GM18520 (cell line): ENCODE measurements around the gene SLC16A10.
"Not testable (repeated sequence)": the region's sequence is repeated elsewhere in the genome, so short reads cannot be mapped to it uniquely, and the experiment has no call there.

Experiments used
- ATAC-seq: cut with Tn5 transposase; IDR thresholded peaks from one replicate; pipeline ENCODE4 v1.9.1; 2021; ENCODE audit not compliant: unreplicated experiment

SLC16A10 gene, protein sequence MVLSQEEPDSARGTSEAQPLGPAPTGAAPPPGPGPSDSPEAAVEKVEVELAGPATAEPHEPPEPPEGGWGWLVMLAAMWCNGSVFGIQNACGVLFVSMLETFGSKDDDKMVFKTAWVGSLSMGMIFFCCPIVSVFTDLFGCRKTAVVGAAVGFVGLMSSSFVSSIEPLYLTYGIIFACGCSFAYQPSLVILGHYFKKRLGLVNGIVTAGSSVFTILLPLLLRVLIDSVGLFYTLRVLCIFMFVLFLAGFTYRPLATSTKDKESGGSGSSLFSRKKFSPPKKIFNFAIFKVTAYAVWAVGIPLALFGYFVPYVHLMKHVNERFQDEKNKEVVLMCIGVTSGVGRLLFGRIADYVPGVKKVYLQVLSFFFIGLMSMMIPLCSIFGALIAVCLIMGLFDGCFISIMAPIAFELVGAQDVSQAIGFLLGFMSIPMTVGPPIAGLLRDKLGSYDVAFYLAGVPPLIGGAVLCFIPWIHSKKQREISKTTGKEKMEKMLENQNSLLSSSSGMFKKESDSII

DNA sequence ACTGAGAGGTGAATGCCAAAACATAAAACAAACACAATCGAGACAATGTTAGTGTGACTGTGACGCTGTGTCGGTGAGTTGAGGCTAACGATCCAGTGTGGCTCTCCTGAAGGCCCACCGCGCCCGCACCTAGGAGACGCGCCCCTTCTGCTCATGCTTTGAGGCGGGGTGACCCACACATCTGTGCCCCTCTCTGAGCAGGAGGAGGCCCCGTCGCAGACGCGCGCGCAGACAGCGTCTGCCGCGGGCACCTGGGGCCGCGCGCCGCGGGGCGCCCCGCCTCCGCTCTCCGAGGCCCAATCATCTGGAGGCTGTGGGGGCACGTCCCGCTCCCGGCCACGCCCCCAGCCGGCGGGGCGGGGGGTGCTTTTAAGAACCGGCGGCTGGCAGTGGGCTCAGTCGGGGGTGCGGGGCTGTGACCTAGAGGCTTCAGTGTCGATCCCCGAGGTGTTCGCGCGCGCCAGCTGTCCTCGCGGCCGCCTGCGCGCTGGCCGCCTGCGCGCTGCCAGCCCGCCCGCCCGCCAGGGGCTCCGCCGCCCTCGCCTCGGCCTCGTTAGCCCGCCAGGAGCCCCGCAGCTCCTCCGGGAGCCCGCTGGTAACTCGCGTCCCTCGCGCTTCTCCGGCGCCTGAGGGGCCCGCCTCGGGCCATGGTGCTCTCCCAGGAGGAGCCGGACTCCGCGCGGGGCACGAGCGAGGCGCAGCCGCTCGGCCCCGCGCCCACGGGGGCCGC, at the start of gene SLC16A10:
TSS of gene SLC16A10 (plus strand) at position 398 of the 730 bp plus-strand sequence. CDS start at position 648, 250 bp downstream.
- peak; percentile 69 for ATAC-seq

DNA sequence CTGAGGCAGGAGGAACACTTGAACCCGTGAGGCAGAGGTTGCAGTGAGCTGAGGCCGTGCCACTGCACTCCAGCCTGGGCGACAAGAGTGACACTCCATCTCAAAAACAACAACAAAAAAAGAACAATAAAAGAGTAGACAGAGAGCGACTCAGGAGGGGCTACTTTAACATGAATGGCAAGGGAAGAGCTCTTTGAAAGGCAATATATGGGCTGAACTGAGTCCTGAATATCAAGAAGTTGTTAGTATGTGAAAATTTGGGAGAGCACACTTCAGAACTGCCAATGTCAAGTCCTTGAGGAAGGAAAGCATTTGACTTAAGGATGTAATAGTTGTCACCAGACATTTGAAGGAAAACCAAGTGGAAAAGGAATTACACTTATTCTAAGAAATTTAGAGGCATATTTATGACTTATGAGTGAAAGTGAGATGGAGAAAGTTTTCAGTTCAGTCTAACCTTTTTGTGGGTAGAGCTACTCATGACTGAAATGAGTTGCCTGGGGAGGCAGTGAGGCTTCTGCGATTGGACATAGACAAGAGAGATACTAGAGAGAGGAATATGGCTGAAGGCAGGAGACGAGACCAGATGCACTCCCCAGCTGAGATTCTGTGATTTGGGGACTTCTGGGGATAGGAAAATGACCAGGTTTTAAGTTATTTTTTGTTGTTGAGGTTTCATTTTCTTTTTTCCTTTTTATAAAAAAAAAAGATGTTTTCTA, 48.6 kb upstream of the SLC16A10 start:
- ATAC-seq, result no peak

DNA sequence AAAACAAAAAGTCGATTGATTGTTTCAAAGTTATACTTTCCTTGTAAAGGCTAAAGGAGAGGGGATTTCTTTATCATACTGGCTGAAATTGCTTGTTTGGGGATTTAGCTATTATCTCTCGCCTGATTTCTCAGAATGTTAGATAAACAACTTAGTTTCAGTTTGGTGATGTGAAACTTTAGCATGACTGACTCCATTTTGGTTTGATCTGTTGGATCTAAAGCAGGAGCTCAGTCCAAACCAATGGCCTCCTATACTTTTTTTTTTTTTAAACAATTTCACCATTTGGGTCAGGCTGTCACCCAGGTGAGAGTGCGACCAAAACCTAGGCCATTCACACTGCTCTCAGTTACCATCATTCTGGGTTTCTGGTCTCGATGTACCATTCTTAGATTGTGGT, 45.4 kb upstream of the SLC16A10 start:
- ATAC-seq, result no peak

DNA sequence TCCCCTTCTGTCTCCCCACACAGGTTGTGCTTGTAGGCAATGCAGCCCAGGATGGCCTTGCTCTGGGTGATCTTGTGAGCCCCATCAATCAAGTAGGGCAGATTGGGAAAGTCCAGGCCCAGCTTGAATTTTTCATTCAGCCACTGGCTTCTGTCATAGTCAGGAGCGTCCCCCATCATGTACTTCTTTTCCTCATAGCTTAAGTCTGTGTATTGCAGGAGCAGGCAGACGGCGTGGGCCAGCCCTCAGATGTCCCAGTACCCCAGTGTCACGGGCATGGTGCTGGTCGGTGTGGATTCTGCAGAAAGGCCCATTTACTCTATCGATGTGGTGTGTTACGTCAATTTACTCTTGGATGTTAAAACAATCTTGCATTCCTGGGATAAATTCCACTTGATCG, 40.1 kb upstream of the SLC16A10 start:
- no peak for ATAC-seq

DNA sequence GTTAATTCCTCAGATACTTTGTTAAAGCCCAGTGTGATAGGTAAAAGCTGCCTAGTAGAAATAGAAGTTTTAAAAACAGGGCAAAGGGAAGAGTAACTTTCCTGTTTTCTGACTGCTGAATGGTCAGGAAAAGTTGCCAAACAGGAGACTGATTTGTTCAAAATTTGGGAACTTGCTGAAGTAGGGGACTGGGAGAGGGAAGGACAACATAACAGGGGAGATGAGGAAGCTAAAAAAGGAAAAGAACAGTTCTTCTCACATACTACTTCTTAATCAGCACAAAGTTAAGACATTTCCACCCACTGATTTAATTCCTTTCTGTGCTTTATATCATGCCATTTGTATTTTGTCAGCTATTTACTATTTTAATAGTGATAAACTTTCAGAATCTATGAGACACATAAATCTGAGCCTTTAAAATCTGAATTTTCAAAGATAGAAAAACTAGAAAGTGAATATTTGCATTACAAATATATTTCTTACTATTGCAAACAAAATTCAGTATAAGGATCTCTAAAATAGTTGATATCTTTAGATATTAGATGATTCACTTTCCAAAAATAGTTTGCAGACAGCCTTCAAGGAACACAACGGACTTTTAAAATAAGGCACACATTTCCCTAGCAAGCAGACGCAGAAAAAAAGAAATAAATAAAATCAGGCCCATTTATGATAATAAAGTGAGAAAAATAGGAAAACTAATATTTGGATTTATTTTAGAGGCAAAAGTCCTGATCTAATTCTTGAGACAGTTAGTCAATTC, 36.9 kb upstream of the SLC16A10 start:
- no peak for ATAC-seq

DNA sequence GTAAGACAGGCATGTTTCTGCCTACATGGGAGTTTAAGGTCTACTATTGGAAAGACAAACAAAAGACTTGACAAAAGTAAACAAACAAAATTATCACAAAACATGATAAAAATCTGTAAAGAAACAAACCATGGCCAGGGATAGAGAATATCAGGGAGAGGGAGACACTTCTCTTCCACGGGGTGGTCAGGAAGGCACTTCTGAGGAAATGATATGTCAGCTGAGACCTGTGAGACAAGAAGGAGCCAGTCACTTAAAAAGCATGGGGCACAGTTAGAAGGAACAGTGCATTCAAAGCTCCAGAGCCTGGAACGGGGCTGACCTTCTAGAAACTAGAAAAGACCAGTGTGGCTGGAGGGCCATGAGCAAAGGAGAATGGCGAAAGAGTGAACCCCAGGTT, 35.1 kb upstream of the SLC16A10 start:
- ATAC-seq, result no peak

DNA sequence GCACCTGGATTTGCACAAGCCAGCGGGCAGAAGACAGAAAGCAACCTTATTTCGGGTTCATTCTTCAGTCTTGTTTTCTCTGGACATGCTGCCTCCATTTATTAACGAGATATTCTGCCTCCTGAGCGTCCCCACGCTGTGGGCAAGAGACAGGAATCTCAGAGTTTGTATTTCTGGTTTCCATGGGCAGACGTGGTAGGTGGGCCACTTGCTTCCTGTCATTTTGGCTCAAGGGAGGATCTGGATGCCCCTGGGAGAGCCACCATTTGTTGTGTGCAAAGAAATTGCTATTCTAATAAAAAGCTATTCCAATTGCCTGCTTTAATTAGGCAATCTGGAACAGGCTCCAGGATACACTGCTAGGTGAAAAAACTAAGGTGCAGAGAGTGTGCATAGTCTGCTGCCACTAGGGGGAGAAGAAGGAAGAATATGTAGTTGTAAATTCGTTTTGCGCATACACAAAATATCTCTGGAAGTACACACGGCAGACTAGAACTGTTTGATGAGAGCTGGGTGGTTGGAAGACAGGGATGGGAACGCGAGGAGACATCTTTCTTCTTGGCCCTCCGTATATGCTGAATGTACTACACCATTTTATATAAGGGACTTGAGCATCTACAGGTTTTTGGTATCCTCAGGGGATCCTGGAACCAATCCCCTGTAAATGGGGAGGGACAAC, 30.1 kb upstream of the SLC16A10 start:
- ATAC-seq, result no peak

DNA sequence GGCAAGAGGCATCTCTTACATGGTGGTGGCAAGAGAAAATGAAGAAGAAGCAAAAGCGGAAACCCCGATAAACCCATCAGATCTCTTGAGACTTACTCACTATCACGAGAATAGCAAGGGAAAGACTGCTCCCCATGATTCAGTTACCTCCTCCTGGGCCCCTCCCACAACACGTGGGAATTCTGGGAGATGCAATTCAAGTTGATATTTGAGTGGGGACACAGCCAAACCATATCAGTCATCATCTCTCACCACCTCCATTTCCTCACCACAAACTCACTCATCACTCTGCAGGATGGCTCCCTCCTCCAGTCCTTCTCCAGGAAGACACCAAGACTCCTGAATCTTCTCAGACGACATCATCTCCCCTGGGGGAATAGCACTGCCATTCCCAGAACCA, 25.8 kb upstream of the SLC16A10 start:
- ATAC-seq, result no peak

DNA sequence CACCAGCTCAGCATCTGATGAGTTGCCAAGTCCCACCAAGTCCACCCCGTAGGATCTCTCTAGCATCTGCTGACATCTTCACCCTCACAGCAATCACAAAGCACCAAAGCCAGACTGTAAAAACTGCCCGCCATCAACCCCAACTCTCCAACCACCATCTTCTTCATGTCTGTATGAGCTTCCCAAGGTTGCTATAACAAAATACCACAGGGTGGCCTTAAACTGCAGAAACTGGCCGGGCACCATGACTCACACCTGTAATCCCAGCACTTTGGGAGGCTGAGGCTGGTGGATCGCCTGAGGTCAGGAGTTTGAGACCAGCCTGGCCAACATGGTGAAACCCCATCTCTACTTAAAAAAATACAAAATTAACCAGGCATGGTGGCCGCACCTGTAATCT, 25.3 kb upstream of the SLC16A10 start:
- not testable (repeated sequence) for ATAC-seq

DNA sequence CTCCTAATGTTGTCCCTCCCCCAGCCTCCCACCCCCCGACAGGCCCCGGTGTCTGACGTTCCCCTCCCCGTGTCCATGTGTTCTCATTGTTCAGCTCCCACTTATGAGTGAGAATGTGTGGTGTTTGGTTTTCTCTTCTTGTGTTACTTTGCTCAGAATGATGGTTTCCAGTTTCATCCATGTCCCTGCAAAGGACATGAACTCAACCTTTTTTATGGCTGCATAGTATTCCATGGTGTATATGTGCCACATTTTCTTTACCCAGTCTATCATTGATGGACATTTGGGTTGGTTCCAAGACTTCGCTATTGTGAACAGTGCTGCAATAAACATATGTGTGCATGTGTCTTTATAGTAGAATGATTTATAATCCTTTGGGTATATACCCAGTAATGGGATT, 24.4 kb upstream of the SLC16A10 start:
- ATAC-seq, result not testable (repeated sequence)

DNA sequence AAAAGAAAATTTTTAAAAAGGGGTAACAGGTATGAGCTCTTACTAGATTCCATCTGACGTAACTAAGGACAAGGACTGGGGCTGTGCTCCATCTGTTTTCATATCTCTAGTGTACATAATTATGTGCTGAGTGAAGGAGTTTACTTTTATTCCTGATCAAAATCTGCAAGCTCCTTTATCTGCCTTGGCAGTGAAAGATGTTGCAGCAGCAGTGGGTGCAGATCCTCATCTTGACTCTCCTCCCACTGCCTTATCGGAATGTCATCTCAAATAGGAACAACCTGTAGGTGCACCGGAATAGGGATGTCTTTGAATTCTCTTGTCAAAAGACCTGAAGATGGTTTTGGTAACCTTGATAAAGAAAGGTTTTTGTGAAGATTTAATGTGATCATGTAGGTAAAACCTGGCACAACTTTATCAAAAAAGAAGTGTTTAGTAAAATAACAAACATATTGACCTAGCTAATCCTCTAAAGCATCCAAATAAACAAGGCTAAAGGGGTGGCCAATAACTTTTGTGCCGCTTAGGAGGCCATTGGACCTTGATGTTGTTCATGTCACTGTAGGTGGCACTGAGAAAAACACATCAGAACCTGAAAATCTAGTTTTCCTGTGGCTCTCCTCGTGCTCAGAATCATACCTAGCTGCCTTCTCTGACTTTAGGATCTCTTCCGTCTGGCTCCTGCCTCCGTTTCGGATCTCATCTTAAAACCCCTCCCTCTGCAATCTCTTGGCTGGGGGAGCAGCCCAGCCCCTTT, 19.0 kb upstream of the SLC16A10 start:
- no peak for ATAC-seq

DNA sequence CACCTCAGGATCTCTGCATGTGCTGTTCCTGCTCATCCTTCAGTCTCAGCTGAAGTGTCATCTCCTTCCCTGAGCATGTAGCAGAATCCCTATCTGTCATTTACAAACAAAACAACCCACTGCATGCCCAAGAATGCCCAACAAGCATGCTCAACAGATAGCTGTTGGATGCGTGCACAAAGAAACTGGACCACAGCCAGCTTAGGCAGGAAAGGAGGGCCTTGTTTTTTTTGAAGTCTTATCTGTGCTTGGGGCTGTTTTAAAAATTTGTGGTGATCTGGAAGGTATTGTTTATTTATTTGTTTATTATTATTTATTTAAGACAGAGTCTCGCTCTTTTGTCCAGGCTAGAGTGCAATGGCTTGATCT, 18.5 kb upstream of the SLC16A10 start:
- ATAC-seq, result no peak

DNA sequence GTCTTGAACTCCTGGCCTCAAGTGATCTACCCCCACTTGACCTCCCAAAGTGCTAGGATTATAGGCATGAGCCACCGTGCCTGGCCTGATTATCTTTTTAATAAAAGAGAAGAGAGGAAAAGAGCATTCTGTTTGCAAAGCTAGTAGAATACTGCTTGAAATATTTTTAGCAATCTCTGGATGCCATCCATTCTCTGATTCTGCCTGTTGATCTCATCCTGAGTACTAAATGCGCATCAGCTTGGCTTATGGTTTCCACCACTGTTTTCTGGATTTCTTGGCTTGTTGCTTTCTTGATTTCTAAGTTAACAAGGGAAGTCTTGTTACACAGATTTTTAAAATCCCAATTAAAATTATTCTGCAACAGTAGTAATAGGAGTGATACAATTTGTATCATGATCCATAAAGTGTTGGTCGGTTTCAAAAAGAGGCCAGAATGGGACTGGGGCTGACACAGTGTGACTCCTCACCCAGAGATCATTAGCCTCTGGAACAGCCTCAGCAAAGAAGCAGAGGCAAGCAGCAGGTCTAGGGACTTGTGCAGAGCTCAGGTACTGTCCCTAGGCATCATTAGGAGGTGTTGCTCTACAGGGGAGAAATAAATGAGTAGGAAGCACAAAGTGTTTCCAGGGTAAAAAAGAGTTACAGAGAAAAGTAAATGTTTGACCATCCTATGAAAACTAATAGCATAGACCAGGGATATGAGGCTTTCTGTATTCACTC, 17.8 kb upstream of the SLC16A10 start:
- ATAC-seq, result peak; percentile 67

DNA sequence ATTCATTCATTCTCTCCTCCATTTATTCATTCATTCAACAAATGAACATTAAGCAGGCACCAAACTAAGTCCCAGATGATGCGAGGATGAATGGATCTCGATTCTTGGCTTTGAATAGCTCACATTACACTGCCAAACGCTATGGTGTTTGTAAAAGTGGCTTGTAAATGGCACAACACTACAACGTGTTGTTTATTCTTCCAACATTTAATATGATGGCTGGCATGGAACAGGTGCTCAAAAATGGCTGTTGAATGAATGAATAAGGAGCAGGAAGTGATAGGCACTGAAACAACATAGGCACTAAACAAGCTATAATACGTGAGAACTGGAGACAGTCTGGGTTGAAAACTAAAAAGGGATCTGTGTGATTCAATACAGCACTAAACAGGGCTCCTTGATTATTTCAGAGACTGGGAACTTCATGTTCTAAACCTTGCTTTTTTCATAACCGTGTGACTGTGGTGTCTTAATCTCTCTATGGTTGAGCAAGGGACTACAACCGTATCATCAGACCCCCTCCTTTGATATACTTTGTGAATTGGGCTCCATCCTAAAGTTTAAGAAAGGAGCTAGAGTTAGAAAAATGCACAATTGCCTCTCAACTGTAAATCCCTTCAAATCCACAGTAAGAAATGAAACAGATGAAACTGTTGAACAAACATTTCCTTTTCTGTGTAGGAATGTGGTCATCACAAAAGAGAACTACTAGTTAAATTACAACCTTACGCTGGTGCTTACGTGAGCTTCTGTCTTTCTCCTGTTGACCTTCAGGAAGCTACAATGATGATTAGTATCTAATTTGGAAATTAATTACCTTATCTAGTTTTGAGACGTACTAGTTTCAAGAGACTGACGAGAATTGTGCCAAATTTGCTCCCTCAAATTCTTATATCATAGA, 16.9 kb upstream of the SLC16A10 start:
- ATAC-seq, result no peak

DNA sequence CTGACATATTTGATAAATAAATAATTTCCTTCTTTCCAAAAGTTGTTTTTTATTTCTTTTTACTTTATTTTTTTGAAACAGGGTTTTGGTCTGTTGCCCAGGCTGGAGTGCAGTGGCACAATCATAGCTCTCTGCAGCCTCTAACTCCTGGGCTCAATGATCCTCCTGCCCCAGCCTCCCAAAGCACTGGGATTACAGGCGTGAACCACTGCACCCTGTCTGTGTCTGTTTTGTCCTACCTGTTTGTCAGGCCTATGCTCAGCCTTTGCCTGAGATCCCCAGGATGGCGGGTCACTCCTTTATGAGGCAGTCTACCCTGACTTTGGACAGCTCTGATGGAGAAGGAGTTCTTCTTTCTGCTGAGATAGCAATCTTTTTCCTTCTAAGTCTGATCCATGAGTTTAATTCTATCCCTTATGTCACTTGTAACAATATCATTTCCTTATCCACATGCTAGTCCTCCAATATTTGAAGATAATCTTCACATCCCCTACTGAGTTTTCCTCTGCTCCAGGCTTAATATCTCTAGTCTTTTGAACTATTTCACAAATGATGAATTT, 14.4 kb upstream of the SLC16A10 start:
- no peak for ATAC-seq

DNA sequence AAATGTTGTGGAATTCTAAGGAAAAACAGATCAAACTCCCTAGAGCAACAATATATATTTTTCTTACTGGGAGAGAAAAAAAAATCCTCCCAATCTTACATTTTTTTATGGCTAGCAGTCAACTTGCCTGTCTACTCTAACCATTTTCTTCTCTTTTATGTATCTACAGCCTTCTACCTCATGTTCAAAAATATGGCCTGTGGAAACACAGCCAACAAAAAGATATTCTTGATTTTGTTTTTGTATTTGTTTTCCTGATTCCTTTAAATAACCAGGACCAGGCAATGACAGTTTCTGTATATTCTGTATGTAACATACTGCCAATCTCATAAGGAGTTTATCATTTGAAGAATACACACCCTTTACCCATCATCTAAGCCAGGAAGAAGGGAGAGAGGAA, 13.0 kb upstream of the SLC16A10 start:
- no peak for ATAC-seq

DNA sequence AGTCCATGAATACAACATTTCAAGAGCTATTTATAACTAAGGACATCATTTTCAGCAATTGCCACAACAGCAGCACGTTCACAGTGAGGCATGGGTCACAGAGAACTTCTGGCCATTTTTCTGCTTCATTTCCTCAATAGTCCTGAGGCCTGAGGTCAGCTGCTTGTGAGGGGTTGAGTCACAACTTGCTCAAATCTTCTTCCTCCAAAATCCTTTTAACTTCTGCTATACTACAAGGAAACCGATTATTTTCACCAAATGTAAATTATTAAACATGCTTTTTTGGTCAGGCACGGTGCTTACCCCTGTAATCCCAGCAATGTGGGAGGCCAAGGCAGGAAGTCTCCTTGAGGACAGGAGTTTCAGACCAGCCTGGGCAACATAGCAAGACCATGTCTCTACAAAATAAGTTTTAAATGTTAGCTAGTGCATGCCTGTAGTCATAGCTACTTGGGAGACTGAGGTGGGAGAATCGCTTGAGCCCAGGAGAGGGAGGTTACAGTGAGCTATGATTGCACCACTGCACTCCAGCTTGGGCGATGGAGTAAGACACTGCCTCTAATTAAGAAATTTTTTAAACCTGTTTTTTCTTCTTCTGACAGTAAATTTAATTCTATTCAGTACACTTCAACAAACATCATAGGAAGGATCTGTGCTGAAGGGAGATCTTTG, 11.1 kb upstream of the SLC16A10 start:
- ATAC-seq, result no peak
